ENCODE results near the gene FOXL2NB.

The FOXL2NB gene

GRCh38 chr3:138946663-138947494 lies at the start of gene FOXL2NB, which contains the start of gene FOXL2:
Gene FOXL2NB, plus strand, starts transcription at chr3:138947217. Its CDS starts 148 bp downstream, at chr3:138947365.
Gene FOXL2, minus strand, starts transcription at chr3:138947137. Its CDS starts 415 bp downstream, at chr3:138946722.
- DNase-seq (ENCODE audit: low read depth): peak; percentile 70
- TF ChIP-seq CTCF (conservative IDR thresholded peaks at IDR 0.05; ENCODE audit: low read depth, low read length): no peak
- peak within 1 kb of the TSS; percentile 50 for H3K4me3 ChIP-seq (ENCODE audit: low read depth, low read length)

GRCh38 chr3:138898301-138898700 lies 48.7 kb upstream of the FOXL2NB start:
- H3K4me3 ChIP-seq (ENCODE audit: low read depth, low read length): no peak overlapping the region
- peak; percentile 63 for DNase-seq (ENCODE audit: low read depth)
- TF ChIP-seq CTCF (conservative IDR thresholded peaks at IDR 0.05; ENCODE audit: low read depth, low read length): no peak

- H3K4me3 ChIP-seq (ENCODE audit: low read depth, low read length): no peak overlapping the region
- DNase-seq (ENCODE audit: low read depth): no peak
- no peak for TF ChIP-seq CTCF (conservative IDR thresholded peaks at IDR 0.05; ENCODE audit: low read depth, low read length)
Measured at GRCh38 chr3:138898708-138899107, 48.3 kb upstream of the FOXL2NB start.

- TF ChIP-seq CTCF (conservative IDR thresholded peaks at IDR 0.05; ENCODE audit: low read depth, low read length): no peak
- no peak for DNase-seq (ENCODE audit: low read depth)
Measured at GRCh38 chr3:138899351-138899991, 47.5 kb upstream of the FOXL2NB start.

GRCh38 chr3:138901567-138901966 lies 45.5 kb upstream of the FOXL2NB start:
- no peak overlapping the region for H3K4me3 ChIP-seq (ENCODE audit: low read depth, low read length)
- no peak for TF ChIP-seq CTCF (conservative IDR thresholded peaks at IDR 0.05; ENCODE audit: low read depth, low read length)
- no peak for DNase-seq (ENCODE audit: low read depth)

More at GRCh38 chr3:138899351-138899991, 47.5 kb upstream of the FOXL2NB start:
- H3K4me3 ChIP-seq (ENCODE audit: low read depth, low read length): no peak overlapping the region

- DNase-seq (ENCODE audit: low read depth): no peak
- no peak for TF ChIP-seq CTCF (conservative IDR thresholded peaks at IDR 0.05; ENCODE audit: low read depth, low read length)
- H3K4me3 ChIP-seq (ENCODE audit: low read depth, low read length): no peak overlapping the region
Measured at GRCh38 chr3:138902171-138902570, 44.8 kb upstream of the FOXL2NB start.
